SK-N-SH (cell line): ENCODE measurements around the gene C19orf53. TPM values are rescaled to one million over a fixed set of nuclear protein-coding genes. Genes with fewer than 3 reads are reported as not detected.

Source experiments
- CTCF ChIA-PET: fragments of 300-600, 350-600 bp; formaldehyde crosslinking; extraction: SDS; loops from one replicate; lab custom pipeline; 2021; lab: Yijun Ruan, JAX
- POLR2A ChIA-PET: fragments of 350-600 bp; sonication (Branson Sonifier 250); formaldehyde crosslinking; extraction: SDS; loops from one replicate; lab custom pipeline; 2020; ENCODE audit warnings: antibody characterized with exemption, inconsistent platforms; lab: Yijun Ruan, JAX
- DNase-seq: peaks from one replicate; pipeline ENCODE4 v3.0.0; 2012
- H2AFZ ChIP-seq: fragments of 200-600 bp; sonication (generic); 2 replicates; pipeline ENCODE4 v1.8.1; 2016; ENCODE audit warnings: antibody characterized with exemption, mild to moderate bottlenecking, low read depth
- H3F3A ChIP-seq: fragments of 200-600 bp; sonication (generic); replicated peaks from 2 replicates; pipeline ENCODE3; 2016; ENCODE audit warnings: antibody characterized with exemption, mild to moderate bottlenecking; ENCODE audit not compliant: insufficient read depth
- H3K27ac ChIP-seq, 2 experiments: fragments of 200-500 bp in 1 of 2; fragments of 200-600 bp in 1 of 2; sonication (Bioruptor generic) in 1 of 2; sonication (generic), shearing (Covaris generic) in 1 of 2; 2 replicates each; pipeline versions ENCODE4 v1.5.1 to v1.6.1; 2014 to 2016; ENCODE audit warnings: low read depth in 2 of 2, inconsistent platforms in 1 of 2, low read length in 1 of 2, mild to moderate bottlenecking in 1 of 2, mixed read lengths in 1 of 2
- H3K27me3 ChIP-seq: fragments of 200-600 bp; sonication (generic), shearing (Covaris generic); 2 replicates; pipeline ENCODE4 v1.6.1; 2016; ENCODE audit warnings: mixed run types; ENCODE audit not compliant: insufficient read depth
- H3K36me3 ChIP-seq, 2 experiments: fragments of 200-500 bp in 1 of 2; fragments of 200-600 bp in 1 of 2; sonication (Bioruptor generic) in 1 of 2; sonication (generic) in 1 of 2; replicated peaks in 1 of 2; 2 replicates each; pipeline versions ENCODE3 to v1.5.1; 2014 to 2016; ENCODE audit warnings: low read length in 1 of 2, mild to moderate bottlenecking in 1 of 2; ENCODE audit not compliant: insufficient read depth in 2 of 2, control insufficient read depth in 1 of 2
- H3K4me1 ChIP-seq, 2 experiments: fragments of 200-500 bp in 1 of 2; fragments of 200-600 bp in 1 of 2; sonication (Bioruptor generic) in 1 of 2; sonication (generic), shearing (Covaris generic) in 1 of 2; 2 replicates each; pipeline versions ENCODE4 v1.5.1 to v1.6.1; 2014 to 2016; ENCODE audit warnings: low read depth in 1 of 2, low read length in 1 of 2, mixed run types in 1 of 2; ENCODE audit not compliant: insufficient read depth in 2 of 2, control insufficient read depth in 1 of 2
- H3K4me2 ChIP-seq: fragments of 200-600 bp; sonication (generic), shearing (Covaris generic); 2 replicates; pipeline ENCODE4 v1.6.1; 2017; ENCODE audit warnings: mixed run types
- H3K4me3 ChIP-seq, 2 experiments: fragments of 200-500 bp in 1 of 2; fragments of 200-600 bp in 1 of 2; sonication (Bioruptor generic) in 1 of 2; sonication (generic), shearing (Covaris generic) in 1 of 2; 2 replicates each; pipeline versions ENCODE4 v1.5.1 to v1.8.1; 2014 to 2016; ENCODE audit warnings: low read depth in 2 of 2, inconsistent platforms in 1 of 2, low read length in 1 of 2, mild to moderate bottlenecking in 1 of 2, mixed read lengths in 1 of 2, moderate library complexity in 1 of 2
- H3K79me2 ChIP-seq: fragments of 200-600 bp; sonication (generic); 2 replicates; pipeline ENCODE4 v1.8.1; 2017; ENCODE audit warnings: mild to moderate bottlenecking; ENCODE audit not compliant: insufficient read depth
- H3K9ac ChIP-seq: fragments of 200-600 bp; sonication (generic); 2 replicates; pipeline ENCODE4 v1.6.1; 2017; ENCODE audit warnings: mixed run types
- H3K9me2 ChIP-seq: fragments of 200-600 bp; sonication (generic); 2 replicates; pipeline ENCODE4 v1.6.1; 2017; ENCODE audit warnings: mixed run types
- H3K9me3 ChIP-seq: fragments of 200-600 bp; sonication (generic); 2 replicates; pipeline ENCODE4 v1.6.1; 2017; ENCODE audit warnings: mixed run types, mild to moderate bottlenecking, moderate library complexity
- H4K20me1 ChIP-seq: fragments of 200-600 bp; sonication (generic); 2 replicates; pipeline ENCODE4 v1.6.1; 2017; ENCODE audit warnings: mild to moderate bottlenecking, mixed run types; ENCODE audit not compliant: insufficient read depth
- CHD2 ChIP-seq: fragments of 150-350 bp; IDR thresholded peaks from 2 replicates; pipeline ENCODE4 v1.6.1; 2018; ENCODE audit warnings: low read length; ENCODE audit not compliant: partially characterized antibody
- CTCF ChIP-seq: fragments of 200-600 bp; sonication (generic); IDR thresholded peaks from 2 replicates; pipeline ENCODE4 v1.6.1; 2017; ENCODE audit warnings: antibody characterized with exemption, mild to moderate bottlenecking, moderate library complexity
- ELF1 ChIP-seq: IDR thresholded peaks from 2 replicates; pipeline ENCODE4 v1.4.0; 2012
- EP300 ChIP-seq, 2 experiments: IDR thresholded peaks; 2 replicates each; pipeline versions ENCODE4 v1.4.0 to v1.6.1; 2012; ENCODE audit warnings: borderline replicate concordance in 1 of 2, low read depth in 1 of 2, low read length in 1 of 2
- FOSL2 ChIP-seq: IDR thresholded peaks from 2 replicates; pipeline ENCODE4 v1.4.0; 2012; ENCODE audit warnings: low read depth, mild to moderate bottlenecking, moderate library complexity, borderline replicate concordance
- FOXM1 ChIP-seq: IDR thresholded peaks from 2 replicates; pipeline ENCODE4 v1.4.0; 2012; ENCODE audit warnings: low read depth, mild to moderate bottlenecking
- GABPA ChIP-seq: IDR thresholded peaks from 2 replicates; pipeline ENCODE4 v1.4.0; 2012; ENCODE audit warnings: low read depth, mild to moderate bottlenecking
- GATA2 ChIP-seq: sonication (generic); formaldehyde crosslinking; IDR thresholded peaks from 2 replicates; pipeline ENCODE4 v1.5.0; 2020; ENCODE audit warnings: mild to moderate bottlenecking, missing genetic modification reagents
- MXI1 ChIP-seq: IDR thresholded peaks from 2 replicates; pipeline ENCODE4 v1.6.1; 2012; ENCODE audit warnings: mild to moderate bottlenecking, low read depth, low read length, improper control_type of control experiment
- NFIC ChIP-seq: IDR thresholded peaks from 2 replicates; pipeline ENCODE4 v1.4.0; 2012; ENCODE audit warnings: borderline replicate concordance
- NRF1 ChIP-seq: IDR thresholded peaks from 2 replicates; pipeline ENCODE4 v1.6.1; 2012; ENCODE audit warnings: low read depth, mild to moderate bottlenecking, low read length
- POLR2AphosphoS5 ChIP-seq: IDR thresholded peaks from 2 replicates; pipeline ENCODE4 v1.6.1; 2012; ENCODE audit warnings: low read depth, low read length
- RCOR1 ChIP-seq: fragments of 150-350 bp; IDR thresholded peaks from 2 replicates; pipeline ENCODE4 v1.6.1; 2017; ENCODE audit warnings: antibody characterized with exemption, low read length
- REST ChIP-seq: IDR thresholded peaks from 2 replicates; pipeline ENCODE4 v1.6.1; 2012; ENCODE audit warnings: mild to moderate bottlenecking, low read depth, low read length, moderate library complexity
- SIN3A ChIP-seq: IDR thresholded peaks from 2 replicates; pipeline ENCODE4 v1.6.1; 2012; ENCODE audit warnings: low read depth, mild to moderate bottlenecking, low read length, moderate library complexity, borderline replicate concordance
- SMC3 ChIP-seq: IDR thresholded peaks from 2 replicates; pipeline ENCODE4 v1.6.1; 2012; ENCODE audit warnings: low read depth, low read length, improper control_type of control experiment
- USF2 ChIP-seq: fragments of 150-350 bp; IDR thresholded peaks from 2 replicates; pipeline ENCODE4 v1.6.1; 2017; ENCODE audit warnings: antibody characterized with exemption, low read length, low read depth, borderline replicate concordance
- ZBTB33 ChIP-seq: IDR thresholded peaks from 2 replicates; pipeline ENCODE4 v1.4.0; 2012; ENCODE audit warnings: low read depth, borderline replicate concordance
- WGBS: methylation state at CpG from one replicate; pipeline ENCODE4 v1.1.6; 2017; ENCODE audit warnings: low lambda C conversion rate; 5-methylcytosine and 5-hydroxymethylcytosine counted together
- polyA plus RNA-seq, 3 experiments: library from polyadenylated mRNA; depleted of rRNA; stranded (reverse); fragments of >200 nt; gene quantifications; 2 replicates each; pipeline ENCODE4 v1.2.3, GENCODE V29; 2012
- TF ChIP-seq, protein P1 (sequence below): fragments of 150-350 bp; IDR thresholded peaks from 2 replicates; pipeline ENCODE4 v1.6.1; 2016; ENCODE audit warnings: mild to moderate bottlenecking, low read depth, low read length

The C19orf53 gene
- polyA plus RNA-seq, 1 of the 3 experiments (the other 2 are of a cell fraction): 554 TPM

- ChIA-PET CTCF (interaction anchor here (2.5 kb wide), 1 partner anchor 53 kb away, joined by 9 read pairs; no protein-coding TSS in a partner anchor), POLR2A (no interaction called here)
- DNase-seq: no peak
- 98% methylated on average over 21 of the region's 34 CpGs for whole genome bisulfite sequencing
- Histone ChIP-seq H3K9me2 (no peaks in the 10 kb centered on the region), H3K27me3 (no peaks in the 10 kb centered on the region), H3K4me3 (no peak overlapping the region), H3K27ac (no peak overlapping the region), H3K9ac (no peak overlapping the region), H3K9me3 (no peaks in the 10 kb centered on the region), H3K4me2 (no peak overlapping the region), H3K4me1 (no peaks in the 10 kb centered on the region; a peak in 1 of 4 replicates), H3K79me2 (no peaks in the 10 kb centered on the region), H2AFZ (no peak overlapping the region), H3K36me3 (peaks cover 15 to 18% of the 10 kb centered on the region in 2 experiments), H3F3A (peaks cover 9% of the 10 kb centered on the region), H4K20me1 (no peaks in the 10 kb centered on the region)
- TF ChIP-seq SIN3A (no peak), GABPA (no peak), SMC3 (no peak), NFIC (no peak), GATA2 (CRISPR knock-in tag) (no peak), ZBTB33 (no peak), NRF1 (no peak), MXI1 (no peak), FOSL2 (no peak), FOXM1 (no peak), RCOR1 (no peak), ELF1 (no peak), CTCF (no peak), CHD2 (no peak), EP300 (IDR thresholded peaks at IDR 0.05; ENCODE audit: borderline replicate concordance in 1 of 2, low read depth in 1 of 2, low read length in 1 of 2) (no peak), POLR2AphosphoS5 (no peak), REST (no peak), USF2 (no peak)
- TF ChIP-seq, protein P1, sequence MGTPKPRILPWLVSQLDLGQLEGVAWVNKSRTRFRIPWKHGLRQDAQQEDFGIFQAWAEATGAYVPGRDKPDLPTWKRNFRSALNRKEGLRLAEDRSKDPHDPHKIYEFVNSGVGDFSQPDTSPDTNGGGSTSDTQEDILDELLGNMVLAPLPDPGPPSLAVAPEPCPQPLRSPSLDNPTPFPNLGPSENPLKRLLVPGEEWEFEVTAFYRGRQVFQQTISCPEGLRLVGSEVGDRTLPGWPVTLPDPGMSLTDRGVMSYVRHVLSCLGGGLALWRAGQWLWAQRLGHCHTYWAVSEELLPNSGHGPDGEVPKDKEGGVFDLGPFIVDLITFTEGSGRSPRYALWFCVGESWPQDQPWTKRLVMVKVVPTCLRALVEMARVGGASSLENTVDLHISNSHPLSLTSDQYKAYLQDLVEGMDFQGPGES: no peak
Measured at GRCh38 chr19:13808856-13809255, 34.6 kb downstream of the C19orf53 start.
